GM21529 (cell line): ENCODE measurements around the gene ADGRL1.
"Not testable (repeated sequence)": the region's sequence is repeated elsewhere in the genome, so short reads cannot be mapped to it uniquely, and the experiment has no call there.

Source experiments
- ATAC-seq: cut with Tn5 transposase; IDR thresholded peaks from one replicate; pipeline ENCODE4 v1.9.1; 2021; ENCODE audit not compliant: unreplicated experiment

ADGRL1 gene

GRCh38 chr19:14218620-14219330 is 12.8 kb upstream of the ADGRL1 start:
- ATAC-seq: no peak

- not testable (repeated sequence) for ATAC-seq
Measured at GRCh38 chr19:14217886-14218285, 11.9 kb upstream of the ADGRL1 start.

GRCh38 chr19:14214580-14214979 is 8.6 kb upstream of the ADGRL1 start:
- no peak for ATAC-seq

- not testable (repeated sequence) for ATAC-seq
Measured at GRCh38 chr19:14210182-14210581, 4.2 kb upstream of the ADGRL1 start.

- ATAC-seq: not testable (repeated sequence)
Measured at GRCh38 chr19:14209401-14209800, 3.4 kb upstream of the ADGRL1 start.

GRCh38 chr19:14208496-14208895 is 2.5 kb upstream of the ADGRL1 start:
- not testable (repeated sequence) for ATAC-seq

GRCh38 chr19:14207796-14208195 is 1.8 kb upstream of the ADGRL1 start:
- ATAC-seq: not testable (repeated sequence)

GRCh38 chr19:14206737-14207726 is 1.1 kb upstream of the ADGRL1 start:
- not testable (repeated sequence) for ATAC-seq

- ATAC-seq: not testable (repeated sequence)
Measured at GRCh38 chr19:14206308-14206707, 339 bp upstream of the ADGRL1 start.

- not testable (repeated sequence) for ATAC-seq
Measured at GRCh38 chr19:14204676-14205451, 1.1 kb downstream of the ADGRL1 start.

- not testable (repeated sequence) for ATAC-seq
Measured at GRCh38 chr19:14204219-14204618, 1.8 kb downstream of the ADGRL1 start.

- ATAC-seq: not testable (repeated sequence)
Measured at GRCh38 chr19:14203788-14204187, 2.2 kb downstream of the ADGRL1 start.

- ATAC-seq: no peak
Measured at GRCh38 chr19:14203177-14203576, 2.8 kb downstream of the ADGRL1 start.

GRCh38 chr19:14201481-14201880 is 4.5 kb downstream of the ADGRL1 start:
- not testable (repeated sequence) for ATAC-seq

- ATAC-seq: not testable (repeated sequence)
Measured at GRCh38 chr19:14200147-14200841, 5.7 kb downstream of the ADGRL1 start.

- ATAC-seq: no peak
Measured at GRCh38 chr19:14198384-14199376, 7.3 kb downstream of the ADGRL1 start.

- no peak for ATAC-seq
Measured at GRCh38 chr19:14197882-14198281, 8.1 kb downstream of the ADGRL1 start.

GRCh38 chr19:14197288-14197687 is 8.7 kb downstream of the ADGRL1 start:
- ATAC-seq: not testable (repeated sequence)

- ATAC-seq: not testable (repeated sequence)
Measured at GRCh38 chr19:14196105-14196504, 9.9 kb downstream of the ADGRL1 start.
